GM18519 (cell line): ENCODE data around the gene CLCN7.

ENCODE experiments used
- ATAC-seq: cut with Tn5 transposase; IDR thresholded peaks from one replicate; pipeline ENCODE4 v1.9.1; 2021; ENCODE audit warnings: mild to moderate bottlenecking, moderate library complexity; ENCODE audit not compliant: unreplicated experiment, low FRiP score

CLCN7 gene

GRCh38 chr16:1474796-1475551 is at the start of gene CLCN7:
TSS of gene CLCN7 (minus strand) at chr16:1475028. CDS start at chr16:1474974, 54 bp downstream.
- ATAC-seq: peak; percentile 76

DNA sequence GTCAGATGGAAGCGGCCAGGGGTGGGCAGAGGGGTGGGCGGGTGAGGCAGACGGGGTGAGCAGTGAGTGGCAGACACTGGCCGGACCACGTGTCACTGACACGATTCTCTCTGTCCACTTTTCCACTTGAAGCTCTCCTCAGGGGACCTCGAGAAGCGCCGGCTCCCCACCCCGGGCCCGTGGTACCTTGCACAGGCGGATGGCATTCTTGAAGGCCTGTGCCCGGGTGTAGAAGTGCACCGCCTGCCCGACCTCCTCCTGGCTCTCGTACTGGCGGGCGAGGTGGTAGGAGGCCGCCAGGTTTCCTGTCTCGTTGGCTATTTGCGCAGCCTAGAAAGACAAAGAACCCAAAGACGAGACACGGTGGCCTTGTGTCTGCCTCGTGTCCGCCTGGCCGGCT is 49.5 kb upstream of the CLCN7 start:
- no peak for ATAC-seq

- no peak for ATAC-seq
Measured at GRCh38 chr16:1523581-1524245, 48.9 kb upstream of the CLCN7 start.

GRCh38 chr16:1520461-1520860 is 45.6 kb upstream of the CLCN7 start:
- ATAC-seq: no peak

GRCh38 chr16:1519831-1520230 is 45.0 kb upstream of the CLCN7 start:
- ATAC-seq: no peak

- no peak for ATAC-seq
Measured at GRCh38 chr16:1518626-1519135, 43.9 kb upstream of the CLCN7 start.

- no peak for ATAC-seq
Measured at GRCh38 chr16:1514507-1514906, 39.7 kb upstream of the CLCN7 start.

- ATAC-seq: no peak
Measured at GRCh38 chr16:1512774-1513173, 37.9 kb upstream of the CLCN7 start.

DNA sequence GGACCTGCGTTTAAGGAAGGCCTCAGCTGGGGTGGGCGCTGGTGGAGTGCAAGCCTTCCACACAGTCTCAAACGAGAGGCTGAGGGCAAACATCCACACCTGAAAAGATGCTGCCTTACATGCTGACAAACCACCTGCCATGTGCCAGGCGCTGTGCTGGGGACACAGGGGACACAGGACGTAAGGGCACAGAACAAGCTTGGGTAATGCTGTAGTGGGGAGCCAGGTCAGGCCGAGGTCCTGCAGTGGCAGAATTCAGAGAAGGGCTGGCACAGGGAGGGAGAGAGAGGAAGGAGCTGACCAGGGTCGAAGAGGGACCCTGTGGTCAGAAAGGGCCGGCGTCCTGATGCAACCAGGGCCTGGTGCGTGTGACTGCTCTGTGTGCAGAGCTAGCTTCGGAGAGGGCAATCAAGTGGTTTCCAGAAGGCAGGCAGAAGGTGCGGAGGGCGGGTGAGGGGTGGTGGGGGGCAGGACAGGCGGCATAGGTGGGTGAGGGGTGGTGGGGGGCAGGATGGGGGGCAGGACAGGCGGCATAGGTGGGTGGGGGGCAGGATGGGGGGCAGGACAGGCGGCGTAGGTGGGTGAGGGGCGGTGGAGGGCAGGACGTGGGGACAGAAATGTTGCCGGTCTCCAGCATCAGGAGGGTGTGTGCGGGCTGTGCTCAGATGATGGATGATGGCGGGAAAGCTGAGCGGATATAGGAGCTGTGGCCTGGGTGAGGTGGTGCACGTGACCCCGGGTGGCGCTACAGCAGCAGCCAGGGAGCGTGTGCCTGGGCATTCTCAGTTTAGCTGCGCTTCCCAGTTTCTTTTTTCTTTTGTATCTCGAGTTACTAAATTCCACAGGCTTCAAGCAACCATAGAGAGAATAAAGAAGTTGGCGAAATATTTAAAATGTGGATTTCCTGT is 37.1 kb upstream of the CLCN7 start:
- ATAC-seq: no peak

DNA sequence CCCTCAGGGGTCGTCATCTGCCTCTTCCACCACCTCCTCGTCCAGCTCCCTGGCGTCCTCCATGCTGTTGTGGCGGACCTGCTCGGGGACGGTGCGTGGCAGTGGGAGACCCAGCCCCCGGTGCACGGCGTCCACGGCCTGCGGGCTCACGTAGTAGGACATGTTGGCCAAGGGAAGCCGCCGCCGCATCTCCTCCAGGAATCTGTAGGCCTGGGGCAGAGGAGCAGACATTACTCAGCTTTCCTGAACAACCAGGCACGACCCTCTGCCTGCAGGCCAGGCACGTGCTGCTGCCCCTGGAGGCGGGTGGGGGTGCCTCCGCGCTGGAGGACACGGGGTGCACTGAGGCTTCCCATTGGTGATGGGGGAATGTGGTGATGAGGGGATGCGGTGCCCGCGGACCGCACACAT is 36.1 kb upstream of the CLCN7 start:
- no peak for ATAC-seq

- no peak for ATAC-seq
Measured at GRCh38 chr16:1510272-1510671, 35.4 kb upstream of the CLCN7 start.

- no peak for ATAC-seq
Measured at GRCh38 chr16:1509307-1510221, 34.7 kb upstream of the CLCN7 start.

DNA sequence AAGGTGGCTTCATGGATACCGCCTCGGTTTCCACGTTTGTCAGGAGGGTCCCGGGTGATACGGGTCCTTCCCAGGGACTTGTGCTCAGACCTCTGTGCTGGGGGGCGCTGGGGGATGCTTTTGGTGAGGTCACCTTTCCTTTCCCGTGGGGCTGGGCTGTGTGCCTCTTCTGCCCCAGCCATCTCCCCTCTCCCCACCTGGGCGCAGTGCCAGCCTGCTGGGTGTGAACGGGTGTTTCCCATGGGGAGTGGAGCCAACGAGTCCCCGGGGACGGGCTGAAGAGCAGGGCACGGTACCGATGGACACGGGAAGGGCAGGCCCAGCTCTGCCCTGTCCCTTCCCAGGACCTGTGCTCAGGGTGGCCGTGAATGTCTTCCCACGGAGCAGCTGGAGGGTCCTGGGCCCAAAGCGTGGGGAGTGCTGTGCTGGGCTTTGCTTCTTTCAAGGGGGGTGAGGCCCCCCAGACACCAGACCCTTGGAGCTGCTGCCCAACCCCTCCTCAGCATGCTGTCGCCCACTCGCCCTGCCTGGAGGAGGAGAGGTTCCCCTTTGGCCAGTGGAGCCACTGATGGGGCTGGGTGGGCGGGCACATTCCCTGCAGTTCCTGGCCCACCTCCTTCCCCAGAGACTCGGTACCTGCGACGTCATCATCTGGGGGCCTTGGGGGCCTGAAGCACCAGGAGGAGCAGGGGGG is 33.8 kb upstream of the CLCN7 start:
- no peak for ATAC-seq

DNA sequence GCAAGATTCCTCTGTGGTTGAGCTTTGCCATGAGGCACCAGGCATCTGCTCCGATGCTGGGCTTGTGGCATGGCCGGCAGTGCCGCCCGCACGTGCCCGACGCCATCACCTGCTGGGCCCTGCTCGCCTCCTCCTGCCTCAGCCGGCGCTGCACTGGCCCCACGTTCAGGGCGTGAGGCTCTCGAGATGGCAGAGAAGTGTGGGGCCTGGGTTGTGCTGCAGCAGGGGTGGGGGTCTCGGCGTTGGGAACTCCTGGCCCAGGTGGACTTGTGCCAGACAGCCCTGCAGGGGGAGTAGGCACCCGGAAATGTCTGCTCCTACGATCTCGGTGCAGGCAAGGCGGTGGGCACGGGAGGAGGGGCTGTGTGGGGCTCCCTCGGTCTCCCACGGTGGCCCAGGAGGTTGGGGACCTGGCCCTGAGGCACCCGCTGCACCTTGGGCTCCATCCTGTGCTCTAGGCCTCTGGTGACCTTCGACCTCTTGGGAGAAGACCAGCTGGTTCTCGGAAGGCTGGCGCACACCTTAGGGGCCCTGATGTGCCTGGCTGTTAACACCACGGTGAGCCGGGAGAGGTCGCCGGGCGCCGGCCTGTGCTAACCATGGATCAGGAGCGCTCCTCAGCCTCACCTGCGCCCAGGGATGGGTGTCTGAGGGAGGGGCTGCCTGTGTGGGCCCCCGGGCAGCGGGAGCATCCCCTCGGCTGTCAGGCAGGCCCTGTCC is 31.8 kb upstream of the CLCN7 start:
- no peak for ATAC-seq

- no peak for ATAC-seq
Measured at GRCh38 chr16:1505912-1506311, 31.1 kb upstream of the CLCN7 start.

DNA sequence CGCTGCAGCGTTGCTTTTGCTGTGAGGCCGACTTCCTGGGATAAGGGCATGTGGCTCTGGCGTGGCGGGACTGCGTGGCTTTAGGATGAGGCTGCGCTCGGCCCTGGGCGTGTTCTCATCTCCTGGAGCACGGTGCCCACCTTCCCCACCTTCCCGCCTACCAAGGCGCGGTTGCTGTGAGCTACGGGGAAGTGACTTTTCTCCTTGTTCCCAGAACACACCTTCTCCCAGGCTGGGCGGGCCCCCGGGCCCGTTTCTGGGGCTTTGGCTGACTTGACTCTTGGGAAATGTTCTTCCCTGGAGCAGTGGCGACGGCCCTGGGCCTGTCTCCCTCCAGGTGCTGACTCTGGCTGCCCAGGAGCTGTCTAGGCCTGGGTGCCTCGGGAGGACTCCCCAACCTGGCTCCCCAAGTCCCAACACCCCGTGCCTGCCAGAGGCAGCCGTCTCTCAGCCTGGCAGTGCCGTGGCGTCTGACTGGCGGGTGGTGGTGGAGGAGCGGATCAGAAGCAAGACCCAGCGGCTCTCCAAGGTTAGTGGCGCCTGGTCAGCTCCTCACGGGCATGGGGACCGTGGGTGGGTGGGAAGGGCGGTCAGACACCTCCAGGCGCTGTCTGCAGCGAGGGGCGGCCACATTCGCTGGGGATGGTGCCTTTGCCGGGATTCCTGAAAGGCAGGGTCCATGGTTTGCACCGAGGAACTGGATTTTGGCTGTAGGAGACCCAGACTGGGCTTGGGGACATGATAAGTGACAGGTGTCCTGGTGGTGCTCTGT is 30.4 kb upstream of the CLCN7 start:
- ATAC-seq: no peak

DNA sequence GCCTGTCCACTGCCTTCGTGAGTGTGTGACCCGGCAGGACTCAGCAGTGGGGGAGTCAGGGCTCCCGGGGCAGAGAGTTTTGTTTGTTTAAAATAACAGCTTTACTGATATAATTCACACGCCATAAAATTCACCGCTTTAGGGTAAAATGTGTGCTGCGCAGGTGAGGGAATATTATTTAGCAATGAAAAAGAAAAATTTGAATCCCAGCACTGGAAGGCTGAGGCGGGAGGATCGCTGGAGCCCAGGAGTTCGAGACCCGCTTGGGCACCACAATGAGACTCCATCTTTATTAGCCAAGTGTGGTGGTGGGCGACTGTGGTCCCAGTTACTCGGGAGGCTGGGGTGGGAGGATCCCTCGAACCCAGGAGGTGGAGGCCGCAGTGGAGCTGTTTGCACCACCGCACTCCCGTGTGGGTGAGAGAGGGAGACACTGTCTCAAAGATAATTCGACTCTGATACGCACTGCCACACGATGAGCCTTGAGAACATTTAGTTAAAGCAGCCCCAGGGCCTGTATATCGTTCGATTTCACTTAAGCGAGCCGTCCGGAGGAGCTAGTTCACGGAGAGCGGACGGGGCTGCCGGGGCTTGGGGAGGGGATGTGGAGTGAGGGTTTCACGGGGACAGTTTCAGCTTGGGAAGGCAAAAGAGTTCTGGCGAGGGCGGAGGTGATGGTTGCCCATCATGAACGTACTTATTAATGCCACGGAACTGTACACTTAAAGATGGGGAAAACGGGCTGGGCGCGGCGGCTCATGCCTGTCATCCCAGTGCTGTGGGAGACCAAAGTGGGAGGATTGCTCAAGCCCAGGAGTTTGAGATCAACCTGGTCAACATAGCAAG is 28.5 kb upstream of the CLCN7 start:
- ATAC-seq: no peak
